Measurements from ENCODE around the gene GSTA2. TPM values are rescaled to one million over a fixed set of nuclear protein-coding genes. Genes with fewer than 3 reads are reported as not detected.

GSTA2 gene
- total and polyA plus RNA-seq, 10 of the 15 experiments (the other 5 are each of a cell fraction or from before 2014, with no cell fraction given): not detected

- CTCF ChIA-PET: interaction anchor here (0.9 to 3.1 kb wide), 10 partner anchors 9 to 303 kb away, joined by 3 to 13 read pairs (median 6); no protein-coding TSS in a partner anchor
- BruUV-seq (replicated peaks): no TSS peak
- RAD21 ChIA-PET (ENCODE audit: unreplicated experiment): interaction anchor here (0.7 to 1.5 kb wide), 2 partner anchors 308 to 762 kb away, joined by 3 to 5 read pairs; no protein-coding TSS in a partner anchor
- Histone ChIP-seq H3K9ac (ENCODE audit: control insufficient read depth, insufficient read depth, low read length) (no peak overlapping the region), H3K4me3 (no peak overlapping the region), H3K36me3 (ENCODE audit: control insufficient read depth in 2 of 2, insufficient read depth in 2 of 2, low read length in 1 of 2) (no peaks in the 10 kb centered on the region), H3K9me3 (replicated peaks; ENCODE audit: control insufficient read depth, insufficient read depth, low read length) (no peaks in the 10 kb centered on the region), H2AFZ (ENCODE audit: control insufficient read depth, low read depth, low read length) (no peak overlapping the region), H3K4me2 (ENCODE audit: control insufficient read depth, insufficient read depth) (no peak overlapping the region), H4K20me1 (ENCODE audit: control insufficient read depth, insufficient read depth) (no peaks in the 10 kb centered on the region), H3K27ac (ENCODE audit: control insufficient read depth, insufficient read depth) (no peak overlapping the region), H3K27me3 (replicated peaks in 1 of 2; ENCODE audit: control insufficient read depth in 2 of 2, insufficient read depth in 2 of 2, low read length in 1 of 2) (no peaks in the 10 kb centered on the region), H3K79me2 (ENCODE audit: control insufficient read depth, insufficient read depth, low read length) (no peaks in the 10 kb centered on the region), H3K4me1 (ENCODE audit: control insufficient read depth, insufficient read depth, low read length) (peaks cover 5% of the 10 kb centered on the region)
- POLR2A ChIA-PET: no interaction called here
- ATAC-seq (no peak), DNase-seq (ENCODE audit: low read depth, low spot score) (no peak), FAIRE-seq (no peak)
- intact Hi-C loops (cut with micrococcal nuclease; ENCODE audit: unreplicated experiment) (loop anchor here (5.0 kb wide), 1 partner anchor 758 kb away; no protein-coding TSS in a partner anchor), in situ Hi-C loops (cut with MboI) (no loop called here)
- 24% methylated on average over 2 of the region's 2 CpGs for WGBS (ENCODE audit: insufficient coverage, insufficient replicate concordance, low lambda C conversion rate, missing lambda C conversion rate)
- SMC1A ChIA-PET (ENCODE audit: uncharacterized antibody, unreplicated experiment): interaction anchor here (0.6 to 1.7 kb wide), 4 partner anchors 15 to 154 kb away, joined by 3 to 5 read pairs (median 4); partner anchors contain the start of gene GSTA2
- TF ChIP-seq GATAD2B (conservative IDR thresholded peaks at IDR 0.05; ENCODE audit: low read depth): no peak
These were observed 39.3 kb downstream of the GSTA2 start for GRCh38 chr6:52724042-52724405.

- no peak overlapping the region for H3K9ac ChIP-seq (ENCODE audit: control insufficient read depth, insufficient read depth, low read length)
- no peaks in the 10 kb centered on the region for H3K36me3 ChIP-seq (ENCODE audit: control insufficient read depth in 2 of 2, insufficient read depth in 2 of 2, low read length in 1 of 2)
- peaks cover 5% of the 10 kb centered on the region for H3K4me1 ChIP-seq (ENCODE audit: control insufficient read depth, insufficient read depth, low read length)
- no peaks in the 10 kb centered on the region for H3K27me3 ChIP-seq (replicated peaks in 1 of 2; ENCODE audit: control insufficient read depth in 2 of 2, insufficient read depth in 2 of 2, low read length in 1 of 2)
- no peak for ATAC-seq
- WGBS (ENCODE audit: insufficient coverage, insufficient replicate concordance, low lambda C conversion rate, missing lambda C conversion rate): 0% methylated on average over 2 of the region's 2 CpGs
- no peak overlapping the region for H3K27ac ChIP-seq (ENCODE audit: control insufficient read depth, insufficient read depth)
- H3K4me2 ChIP-seq (ENCODE audit: control insufficient read depth, insufficient read depth): no peak overlapping the region
- no peak for DNase-seq (ENCODE audit: low read depth, low spot score)
- no peaks in the 10 kb centered on the region for H3K9me3 ChIP-seq (replicated peaks; ENCODE audit: control insufficient read depth, insufficient read depth, low read length)
- no peak overlapping the region for H2AFZ ChIP-seq (ENCODE audit: control insufficient read depth, low read depth, low read length)
- in situ Hi-C loops (cut with MboI) (no loop called here), intact Hi-C loops (cut with micrococcal nuclease; ENCODE audit: unreplicated experiment) (loop anchor here (5.0 kb wide), 1 partner anchor 762 kb away; no protein-coding TSS in a partner anchor)
- BruUV-seq (replicated peaks): no TSS peak
- POLR2A ChIA-PET: no interaction called here
- FAIRE-seq: no peak
- SMC1A ChIA-PET (ENCODE audit: uncharacterized antibody, unreplicated experiment): no interaction called here
- no peaks in the 10 kb centered on the region for H3K79me2 ChIP-seq (ENCODE audit: control insufficient read depth, insufficient read depth, low read length)
- RAD21 ChIA-PET (ENCODE audit: unreplicated experiment): no interaction called here
- H3K4me3 ChIP-seq: no peak overlapping the region
- CTCF ChIA-PET: interaction anchor here (1.2 kb wide), 1 partner anchor 23 kb away, joined by 3 read pairs; no protein-coding TSS in a partner anchor
- H4K20me1 ChIP-seq (ENCODE audit: control insufficient read depth, insufficient read depth): no peaks in the 10 kb centered on the region
- TF ChIP-seq DPF2 (IDR thresholded peaks at IDR 0.05): no peak
- TF ChIP-seq CREB1 (IDR thresholded peaks at IDR 0.05; ENCODE audit: low read depth): no peak
- TF ChIP-seq E4F1 (IDR thresholded peaks at IDR 0.05; ENCODE audit: borderline replicate concordance, partially characterized antibody): no peak
- no peak for TF ChIP-seq ETV6 (conservative IDR thresholded peaks at IDR 0.05 in 1 of 2, IDR thresholded peaks at IDR 0.05 in 1 of 2; ENCODE audit: borderline replicate concordance in 1 of 2, low read depth in 1 of 2)
- no peak for TF ChIP-seq MXI1 (IDR thresholded peaks at IDR 0.05; ENCODE audit: low read depth, low read length)
- TF ChIP-seq BRCA1 (IDR thresholded peaks at IDR 0.05; ENCODE audit: low read depth, low read length): no peak
- TF ChIP-seq HSF1 (IDR thresholded peaks at IDR 0.05; ENCODE audit: low read depth, low read length): no peak
- TF ChIP-seq, protein P1, sequence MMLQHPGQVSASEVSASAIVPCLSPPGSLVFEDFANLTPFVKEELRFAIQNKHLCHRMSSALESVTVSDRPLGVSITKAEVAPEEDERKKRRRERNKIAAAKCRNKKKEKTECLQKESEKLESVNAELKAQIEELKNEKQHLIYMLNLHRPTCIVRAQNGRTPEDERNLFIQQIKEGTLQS (IDR thresholded peaks at IDR 0.05; ENCODE audit: borderline replicate concordance, extremely low read depth, low read depth, low read length): no peak
These were observed 43.0 kb downstream of the GSTA2 start for GRCh38 chr6:52720321-52720720.
